HCT116 (cell line): ENCODE measurements around the gene FAAP100. TPM values are rescaled to one million over a fixed set of nuclear protein-coding genes. Genes with fewer than 3 reads are reported as not detected.
"Not testable (repeated sequence)": the region's sequence is repeated elsewhere in the genome, so short reads cannot be mapped to it uniquely, and the experiment has no call there.

ENCODE experiments used
- ATAC-seq: fragments of 200-7000 bp; cut with Tn5 transposase; 2 replicates; pipeline ENCODE4 v1.9.1; 2020; ENCODE audit warnings: mild to moderate bottlenecking, moderate library complexity
- BruUV-seq: library from RNA; stranded (reverse); fragments of 400-500 nt; replicated peaks from 2 replicates; lab custom pipeline; 2021; lab: Mats Ljungman, UMichigan
- CTCF ChIA-PET: fragments of 300-600 bp; sonication (Branson Sonifier 250); formaldehyde crosslinking; loops from one replicate; lab custom pipeline; 2021; ENCODE audit warnings: antibody characterized with exemption; lab: Charles Lee
- POLR2A ChIA-PET: fragments of 300-600, 350-600 bp; sonication (Branson Sonifier 250); formaldehyde crosslinking; loops from one replicate; lab custom pipeline; 2021; ENCODE audit warnings: antibody characterized with exemption; lab: Charles Lee
- RAD21 ChIA-PET, 2 experiments: fragments of 300-600 bp; sonication (Branson Sonifier 250); formaldehyde crosslinking; loops; one replicate each; lab custom pipeline; 2023; ENCODE audit warnings: low total read pairs in 2 of 2; ENCODE audit not compliant: uncharacterized antibody in 2 of 2, unreplicated experiment in 2 of 2, low non-redundant PET in 1 of 2; lab: Charles Lee
- DNase-seq: peaks from one replicate; pipeline ENCODE4 v3.0.0-alpha.2; 2010; ENCODE audit warnings: low read depth, low spot score
- H2AFZ ChIP-seq: fragments of 200-600 bp; shearing (Covaris generic), sonication (generic); 2 replicates; pipeline ENCODE4 v1.6.1; 2017; ENCODE audit warnings: low read depth, mixed run types, mixed read lengths, antibody characterized with exemption, low read length; ENCODE audit not compliant: poor library complexity, severe bottlenecking
- H3K27ac ChIP-seq: 2 replicates; pipeline ENCODE4 v1.5.1; 2012; ENCODE audit warnings: low read depth, low read length
- H3K27me3 ChIP-seq: fragments of 200-600 bp; sonication (generic); 2 replicates; pipeline ENCODE4 v1.6.1; 2016; ENCODE audit warnings: mixed run types, low read length, mixed read lengths; ENCODE audit not compliant: insufficient read depth
- H3K36me3 ChIP-seq, 2 experiments: fragments of 200-500 bp in 1 of 2; fragments of 200-600 bp in 1 of 2; sonication (Bioruptor generic) in 1 of 2; sonication (generic) in 1 of 2; 2 replicates each; pipeline versions ENCODE4 v1.5.1 to v1.6.1; 2014 to 2016; ENCODE audit warnings: low read length in 2 of 2, inconsistent platforms in 1 of 2, mixed read lengths in 1 of 2, mixed run types in 1 of 2; ENCODE audit not compliant: insufficient read depth in 2 of 2, control insufficient read depth in 1 of 2
- H3K4me1 ChIP-seq, 2 experiments: fragments of 200-600 bp in 1 of 2; sonication (generic) in 1 of 2; 2 replicates each; pipeline versions ENCODE4 v1.5.1 to v1.6.1; 2012 to 2017; ENCODE audit warnings: low read length in 2 of 2, inconsistent platforms in 1 of 2, mild to moderate bottlenecking in 1 of 2, mixed read lengths in 1 of 2, mixed run types in 1 of 2, moderate library complexity in 1 of 2; ENCODE audit not compliant: insufficient read depth in 2 of 2, control insufficient read depth in 1 of 2
- H3K4me2 ChIP-seq: fragments of 200-600 bp; sonication (generic); 2 replicates; pipeline ENCODE4 v1.6.1; 2017; ENCODE audit warnings: mixed run types, low read length, mixed read lengths
- H3K4me3 ChIP-seq, 2 experiments: fragments of 200-600 bp in 1 of 2; sonication (generic) in 1 of 2; replicated peaks in 1 of 2; 2 replicates each; pipeline ENCODE4 v1.5.1; 2011 to 2016; ENCODE audit warnings: low read length in 2 of 2, control low read depth in 1 of 2, low read depth in 1 of 2, mild to moderate bottlenecking in 1 of 2, mixed read lengths in 1 of 2, mixed run types in 1 of 2
- H3K79me2 ChIP-seq: fragments of 200-600 bp; sonication (generic); 2 replicates; pipeline ENCODE4 v1.6.1; 2017; ENCODE audit warnings: mild to moderate bottlenecking, mixed run types, low read length, moderate library complexity, mixed read lengths; ENCODE audit not compliant: insufficient read depth
- H3K9ac ChIP-seq: fragments of 200-600 bp; sonication (generic); 2 replicates; pipeline ENCODE4 v1.6.1; 2016; ENCODE audit warnings: low read length, mixed read lengths
- H3K9me2 ChIP-seq: fragments of 200-600 bp; sonication (generic), shearing (Covaris generic); 2 replicates; pipeline ENCODE4 v1.6.1; 2017; ENCODE audit warnings: mixed run types, mild to moderate bottlenecking, moderate library complexity; ENCODE audit not compliant: insufficient read depth
- H3K9me3 ChIP-seq, 2 experiments: fragments of 200-500 bp in 1 of 2; fragments of 200-600 bp in 1 of 2; sonication (Bioruptor generic) in 1 of 2; sonication (generic) in 1 of 2; 2 replicates each; pipeline ENCODE4 v1.6.1; 2014 to 2017; ENCODE audit warnings: low read length in 2 of 2, mixed read lengths in 2 of 2, inconsistent platforms in 1 of 2, low read depth in 1 of 2, mild to moderate bottlenecking in 1 of 2, mixed run types in 1 of 2, moderate library complexity in 1 of 2; ENCODE audit not compliant: control insufficient read depth in 1 of 2, insufficient read depth in 1 of 2
- H4K20me1 ChIP-seq: fragments of 200-600 bp; sonication (generic), shearing (Covaris generic); 2 replicates; pipeline ENCODE4 v1.6.1; 2017; ENCODE audit warnings: mixed run types, mild to moderate bottlenecking, moderate library complexity; ENCODE audit not compliant: insufficient read depth
- CTCF ChIP-seq, 3 experiments: fragments of 200-600 bp in 1 of 3; sonication (generic) in 1 of 3; IDR thresholded peaks in 2 of 3; conservative IDR thresholded peaks in 1 of 3; 2 replicates each; pipeline ENCODE4 v1.5.1; 2012 to 2017; ENCODE audit warnings: low read depth in 2 of 3, low read length in 2 of 3, antibody characterized with exemption in 1 of 3, borderline replicate concordance in 1 of 3, control low read depth in 1 of 3, mild to moderate bottlenecking in 1 of 3, mixed read lengths in 1 of 3, mixed run types in 1 of 3, moderate library complexity in 1 of 3; ENCODE audit not compliant: insufficient read depth in 1 of 3
- EZH2 ChIP-seq: fragments of 200-600 bp; sonication (generic); IDR thresholded peaks from 2 replicates; pipeline ENCODE4 v1.6.1; 2017; ENCODE audit warnings: antibody characterized with exemption, mixed run types
- REST ChIP-seq: IDR thresholded peaks from 2 replicates; pipeline ENCODE4 v1.6.1; 2012; ENCODE audit warnings: low read depth
- intact Hi-C: fragments of 100-400 bp; cut with micrococcal nuclease; formaldehyde crosslinking; loops from 2 replicates; pipeline ENCODE4 v1.10.0; 2022
- total RNA-seq: library from RNA; stranded (reverse); gene quantifications from one replicate; pipeline ENCODE4 v1.2.1, GENCODE V29; 2021; ENCODE audit not compliant: unreplicated experiment

Gene FAAP100
- total RNA-seq, 1 experiment from 2014 or later, result 53.4 TPM

DNA sequence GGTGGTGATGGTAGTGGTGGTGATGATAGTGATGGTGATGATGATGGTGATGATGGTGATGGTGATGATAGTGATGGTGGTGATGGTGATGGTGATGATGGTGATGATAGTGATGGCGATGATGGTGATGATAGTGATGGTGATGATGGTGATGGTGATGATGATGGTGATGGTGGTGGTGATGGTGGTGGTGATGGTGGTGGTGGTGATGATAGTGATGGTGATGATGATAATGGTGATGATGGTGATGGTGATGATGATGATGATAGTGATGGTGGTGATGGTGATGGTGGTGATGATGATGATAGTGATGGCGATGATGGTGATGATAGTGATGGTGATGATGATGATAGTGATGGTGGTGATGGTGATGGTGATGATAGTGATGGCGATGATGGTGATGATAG, 20.2 kb downstream of the FAAP100 start:
- H4K20me1 ChIP-seq, H3K36me3 ChIP-seq, BruUV-seq, ATAC-seq, H3K79me2 ChIP-seq, H3K9me2 ChIP-seq, H3K9ac ChIP-seq, H3K27me3 ChIP-seq, intact Hi-C loops, H2AFZ ChIP-seq, POLR2A ChIA-PET, CTCF ChIA-PET, DNase-seq, H3K9me3 ChIP-seq, H3K4me2 ChIP-seq, RAD21 ChIA-PET, H3K4me3 ChIP-seq, H3K27ac ChIP-seq: not testable (repeated sequence)
- peaks cover 14 to 24% of the 10 kb centered on the region in 2 experiments for H3K4me1 ChIP-seq

- H3K79me2 ChIP-seq, H4K20me1 ChIP-seq, H3K9ac ChIP-seq, H3K27ac ChIP-seq, DNase-seq, intact Hi-C loops, H3K9me3 ChIP-seq, H3K36me3 ChIP-seq, RAD21 ChIA-PET, BruUV-seq, CTCF ChIA-PET, ATAC-seq, H3K4me2 ChIP-seq, H2AFZ ChIP-seq, H3K4me3 ChIP-seq, H3K27me3 ChIP-seq, H3K9me2 ChIP-seq: not testable (repeated sequence)
- POLR2A ChIA-PET, result interaction anchor here (1.3 kb wide), 1 partner anchor 12 kb away, joined by 4 read pairs; no protein-coding TSS in a partner anchor
- peaks cover 16 to 33% of the 10 kb centered on the region in 2 experiments for H3K4me1 ChIP-seq
These were observed 21.1 kb downstream of the FAAP100 start for GRCh38 chr17:81531013-81531412.

GRCh38 chr17:81529437-81529803, 22.7 kb downstream of the FAAP100 start:
- BruUV-seq, result no TSS peak
- H3K9me2 ChIP-seq, result no peaks in the 10 kb centered on the region
- intact Hi-C loops, result no loop called here
- H3K27me3 ChIP-seq, result no peaks in the 10 kb centered on the region
- no peak overlapping the region for H3K4me3 ChIP-seq
- CTCF ChIA-PET, result no interaction called here
- no peak for DNase-seq
- H2AFZ ChIP-seq, result no peak overlapping the region
- POLR2A ChIA-PET, result interaction anchor here (0.9 to 1.3 kb wide), 2 partner anchors 10 kb away, joined by 3 to 4 read pairs; no protein-coding TSS in a partner anchor
- H3K9me3 ChIP-seq, result peaks cover 0 to 7% of the 10 kb centered on the region in 2 experiments; a peak in 1 of 4 replicates
- H3K36me3 ChIP-seq, result no peaks in the 10 kb centered on the region
- H3K4me1 ChIP-seq, result peaks cover 16 to 38% of the 10 kb centered on the region in 2 experiments
- no peaks in the 10 kb centered on the region for H4K20me1 ChIP-seq
- RAD21 ChIA-PET, result no interaction called here
- H3K79me2 ChIP-seq, result no peaks in the 10 kb centered on the region
- no peak overlapping the region for H3K27ac ChIP-seq
- no peak for ATAC-seq
- no peak overlapping the region for H3K9ac ChIP-seq
- H3K4me2 ChIP-seq, result no peak overlapping the region
- no peak for TF ChIP-seq CTCF (IDR thresholded peaks at IDR 0.05 in 2 of 3, conservative IDR thresholded peaks at IDR 0.05 in 1 of 3; ENCODE audit: borderline replicate concordance in 1 of 3, insufficient read depth in 1 of 3, low read depth in 2 of 3, low read length in 2 of 3)
- no peak for TF ChIP-seq REST
- no peak for TF ChIP-seq EZH2
